ENCODE data around the gene AGBL4.

The AGBL4 gene

DNA sequence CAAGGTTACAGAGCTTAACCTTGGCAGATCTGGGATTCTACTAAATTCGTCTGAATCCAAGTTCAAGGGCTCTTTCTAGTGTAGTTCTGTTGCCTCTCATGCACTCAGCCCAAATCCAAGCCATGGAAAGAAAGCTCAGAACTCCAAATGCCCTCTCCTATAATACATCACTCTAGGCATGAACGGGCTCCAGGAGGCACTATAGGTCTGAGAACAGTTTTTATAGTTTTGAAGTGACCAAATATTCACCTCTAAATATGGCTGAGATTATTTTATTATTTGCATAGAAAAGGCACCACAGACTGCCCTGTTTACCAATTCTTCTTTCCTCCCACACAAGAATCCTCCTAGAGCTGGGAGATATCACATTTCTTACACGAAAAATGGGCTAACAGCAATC is 919.2 kb downstream of the AGBL4 start:
- no peaks in the 10 kb centered on the region for H3K36me3 Mint-ChIP-seq (ENCODE audit: low read depth)
- H3K4me3 Mint-ChIP-seq: no peak overlapping the region

DNA sequence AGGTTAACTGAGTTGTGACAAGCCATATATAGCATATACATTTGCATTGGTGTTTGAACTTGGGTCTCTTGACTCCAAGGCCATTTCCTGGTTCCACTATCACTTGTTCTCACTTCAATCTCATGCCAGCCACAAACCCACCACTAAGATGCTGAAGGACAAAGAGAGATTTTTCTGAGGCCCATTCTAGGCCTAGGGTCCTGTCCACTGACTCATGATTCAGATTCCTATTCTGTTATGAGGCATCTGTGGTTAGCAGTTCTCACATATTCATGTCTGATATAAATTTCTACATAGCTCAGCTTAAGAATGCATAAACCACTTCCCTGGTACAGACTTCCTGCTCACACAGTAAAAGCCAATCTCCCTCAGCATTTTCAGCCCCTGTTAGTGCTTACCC is 921.0 kb downstream of the AGBL4 start:
- Mint-ChIP-seq H3K27ac (no peak overlapping the region), H3K36me3 (ENCODE audit: low read depth) (no peaks in the 10 kb centered on the region), H3K4me1 (ENCODE audit: low read depth) (no peaks in the 10 kb centered on the region), H3K27me3 (ENCODE audit: low read depth) (no peaks in the 10 kb centered on the region), H3K9me3 (no peaks in the 10 kb centered on the region), H3K4me3 (no peak overlapping the region)
- DNase-seq (ENCODE audit: low spot score): no peak

More for the DNA sequence above, 919.2 kb downstream of the AGBL4 start:
- H3K27me3 Mint-ChIP-seq (ENCODE audit: low read depth): no peaks in the 10 kb centered on the region
- H3K4me1 Mint-ChIP-seq (ENCODE audit: low read depth): no peaks in the 10 kb centered on the region
- H3K27ac Mint-ChIP-seq: no peak overlapping the region
- no peak for DNase-seq (ENCODE audit: low spot score)
- no peaks in the 10 kb centered on the region for H3K9me3 Mint-ChIP-seq

DNA sequence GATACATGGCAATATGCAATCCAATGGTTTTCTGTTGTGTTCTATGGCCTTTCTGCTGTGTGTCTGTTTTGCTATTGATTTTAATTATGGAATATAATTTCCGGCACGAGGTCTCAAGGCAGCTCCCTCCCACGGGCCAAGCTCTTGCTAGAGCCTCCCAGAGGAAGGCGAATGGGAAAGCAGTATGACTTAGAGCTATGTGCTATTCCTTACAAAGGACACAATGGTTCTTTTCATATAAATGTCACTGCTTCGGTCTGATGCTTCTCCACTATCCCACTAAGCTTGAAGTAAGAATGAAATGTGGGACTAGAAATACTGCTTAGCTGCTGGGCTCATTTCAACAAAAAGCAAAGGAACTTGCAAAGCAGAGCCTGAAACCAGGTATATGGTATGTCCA is 924.9 kb downstream of the AGBL4 start:
- DNase-seq (ENCODE audit: low spot score): no peak
- Mint-ChIP-seq H3K4me3 (no peak overlapping the region), H3K4me1 (ENCODE audit: low read depth) (no peaks in the 10 kb centered on the region), H3K27me3 (ENCODE audit: low read depth) (no peaks in the 10 kb centered on the region), H3K36me3 (ENCODE audit: low read depth) (no peaks in the 10 kb centered on the region), H3K27ac (no peak overlapping the region), H3K9me3 (no peaks in the 10 kb centered on the region)

DNA sequence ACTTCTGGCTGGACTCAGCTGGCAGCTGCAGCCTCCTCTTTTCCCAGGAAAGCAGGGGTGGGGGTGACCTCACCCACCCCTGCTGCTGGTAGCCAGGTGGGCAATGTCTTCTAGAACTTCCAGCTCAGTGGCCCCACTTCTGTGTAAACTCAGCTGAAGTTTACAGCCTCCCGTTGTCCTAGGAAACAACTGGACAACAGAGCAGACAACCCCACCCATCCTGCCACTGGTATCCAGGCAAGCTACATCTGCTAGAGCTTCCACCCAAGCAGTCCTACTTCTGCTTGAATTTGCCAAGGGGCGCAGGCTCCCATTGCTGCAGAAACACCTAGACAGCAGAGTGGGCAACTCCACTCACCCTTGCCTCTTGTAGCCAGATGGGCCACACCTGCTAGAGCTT is 937.4 kb downstream of the AGBL4 start:
- no peaks in the 10 kb centered on the region for H3K27me3 Mint-ChIP-seq (ENCODE audit: low read depth)
- no peak overlapping the region for H3K4me3 Mint-ChIP-seq
- no peaks in the 10 kb centered on the region for H3K36me3 Mint-ChIP-seq (ENCODE audit: low read depth)
- DNase-seq (ENCODE audit: low spot score): no peak
- no peak overlapping the region for H3K27ac Mint-ChIP-seq
- peaks cover 17% of the 10 kb centered on the region for H3K9me3 Mint-ChIP-seq
- no peaks in the 10 kb centered on the region for H3K4me1 Mint-ChIP-seq (ENCODE audit: low read depth)

DNA sequence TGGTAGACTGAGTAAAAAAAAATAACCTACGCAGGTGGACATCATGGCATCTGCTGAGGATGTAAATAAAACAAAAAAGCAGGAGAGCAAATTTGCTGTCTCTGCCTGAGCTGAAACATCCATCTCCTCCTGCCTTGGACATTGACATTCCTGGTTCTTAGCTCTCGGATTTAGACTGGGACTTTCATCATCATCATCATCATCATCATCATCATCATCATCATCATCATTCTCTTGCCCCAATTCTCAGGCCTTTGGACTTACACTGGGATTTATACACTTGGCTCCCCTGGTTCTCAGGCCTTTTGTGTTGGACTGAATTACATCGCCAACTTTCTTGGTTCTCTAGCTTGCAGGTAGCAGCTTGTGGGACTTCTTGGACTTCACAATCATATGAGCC is 938.7 kb downstream of the AGBL4 start:
- no peak overlapping the region for H3K4me3 Mint-ChIP-seq
- H3K4me1 Mint-ChIP-seq (ENCODE audit: low read depth): no peaks in the 10 kb centered on the region
- no peak overlapping the region for H3K27ac Mint-ChIP-seq
- no peaks in the 10 kb centered on the region for H3K27me3 Mint-ChIP-seq (ENCODE audit: low read depth)
- no peak for DNase-seq (ENCODE audit: low spot score)
- no peaks in the 10 kb centered on the region for H3K36me3 Mint-ChIP-seq (ENCODE audit: low read depth)
- H3K9me3 Mint-ChIP-seq: peaks cover 17% of the 10 kb centered on the region

DNA sequence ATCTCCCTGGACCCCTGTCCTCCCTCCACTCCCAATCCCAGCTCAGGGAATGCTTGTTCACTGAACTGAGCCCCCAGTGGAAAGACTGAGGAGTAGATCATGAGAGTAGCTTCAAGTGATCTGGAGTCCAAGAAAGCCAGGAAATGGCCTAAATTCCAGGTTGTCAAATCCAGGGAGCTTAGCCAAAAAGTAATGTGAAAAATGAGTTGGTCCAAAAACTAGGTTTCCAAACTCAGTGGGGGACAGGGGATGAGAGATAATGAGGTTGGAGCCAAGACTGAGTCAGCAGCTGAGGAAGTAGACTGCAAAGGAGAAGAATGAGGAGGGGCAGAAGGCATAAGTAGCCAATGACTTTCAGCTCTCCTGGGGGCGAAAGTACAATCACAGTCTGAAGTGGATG is 963.0 kb downstream of the AGBL4 start:
- H3K4me3 Mint-ChIP-seq: no peak overlapping the region
- H3K27ac Mint-ChIP-seq: no peak overlapping the region
- DNase-seq (ENCODE audit: low spot score): no peak
- H3K27me3 Mint-ChIP-seq (ENCODE audit: low read depth): no peaks in the 10 kb centered on the region
- no peaks in the 10 kb centered on the region for H3K4me1 Mint-ChIP-seq (ENCODE audit: low read depth)
- no peaks in the 10 kb centered on the region for H3K36me3 Mint-ChIP-seq (ENCODE audit: low read depth)
- no peaks in the 10 kb centered on the region for H3K9me3 Mint-ChIP-seq

DNA sequence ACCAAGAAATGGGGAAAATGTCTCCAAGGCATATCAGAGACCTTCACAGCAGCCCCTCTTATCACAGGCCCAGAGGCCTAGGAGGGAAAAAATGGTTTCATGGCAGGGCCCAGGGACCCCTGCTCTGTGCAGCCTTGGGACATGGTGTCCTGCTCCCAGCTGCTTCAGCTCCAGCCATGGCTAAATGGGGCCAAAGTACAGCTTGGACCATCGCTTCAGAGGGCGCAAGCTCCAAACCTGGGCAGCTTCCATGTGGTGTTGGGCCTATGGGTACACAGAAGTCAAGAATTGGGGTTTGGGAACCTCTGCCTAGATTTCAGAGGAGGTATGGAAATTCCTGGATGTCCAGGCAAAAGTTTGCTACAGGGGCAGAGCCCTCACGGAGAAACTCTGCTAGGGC is 964.7 kb downstream of the AGBL4 start:
- Mint-ChIP-seq H3K4me3 (no peak overlapping the region), H3K9me3 (no peaks in the 10 kb centered on the region), H3K27me3 (ENCODE audit: low read depth) (no peaks in the 10 kb centered on the region), H3K27ac (no peak overlapping the region), H3K36me3 (ENCODE audit: low read depth) (no peaks in the 10 kb centered on the region), H3K4me1 (ENCODE audit: low read depth) (no peaks in the 10 kb centered on the region)
- no peak for DNase-seq (ENCODE audit: low spot score)

DNA sequence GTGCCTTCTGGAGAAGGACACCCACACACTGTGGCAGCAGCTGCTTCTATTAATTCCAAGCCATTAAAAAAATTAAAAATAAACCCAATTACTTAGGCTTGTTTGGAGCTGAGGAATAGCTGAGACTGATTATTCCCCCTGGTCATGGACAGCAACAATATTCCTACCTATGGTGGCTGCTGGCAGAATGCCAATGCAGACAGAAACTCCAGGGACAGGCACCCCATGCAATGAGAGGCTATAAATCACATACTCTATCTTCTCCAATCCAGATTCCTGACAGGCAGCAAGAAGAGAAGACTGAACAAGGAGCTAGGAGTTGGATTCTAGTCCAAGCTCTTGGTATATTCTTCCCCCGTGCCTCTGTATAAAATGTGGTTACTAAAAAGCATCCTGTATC is 971.7 kb downstream of the AGBL4 start:
- H3K4me1 Mint-ChIP-seq (ENCODE audit: low read depth): no peaks in the 10 kb centered on the region
- DNase-seq (ENCODE audit: low spot score): no peak
- no peak overlapping the region for H3K4me3 Mint-ChIP-seq
- no peak overlapping the region for H3K27ac Mint-ChIP-seq
- H3K36me3 Mint-ChIP-seq (ENCODE audit: low read depth): no peaks in the 10 kb centered on the region
- H3K27me3 Mint-ChIP-seq (ENCODE audit: low read depth): no peaks in the 10 kb centered on the region
- no peaks in the 10 kb centered on the region for H3K9me3 Mint-ChIP-seq

DNA sequence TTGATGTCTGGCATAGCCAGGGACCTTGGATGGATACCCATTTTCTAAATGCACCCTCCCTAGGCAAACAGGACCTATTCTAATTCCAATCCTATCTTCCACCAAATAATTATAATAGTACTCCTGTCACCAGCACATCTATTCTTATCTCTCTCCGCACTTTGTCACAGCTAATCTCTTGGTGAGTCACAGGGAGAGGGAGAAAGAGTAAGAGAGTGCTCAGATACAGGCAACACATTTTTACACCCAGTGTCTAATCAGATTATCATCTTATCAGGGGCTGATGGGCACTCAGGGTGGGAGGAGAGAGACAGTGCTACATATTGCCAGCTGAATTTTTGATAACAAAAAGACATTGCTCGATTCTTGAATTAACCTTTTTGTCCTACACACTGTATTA is 972.1 kb downstream of the AGBL4 start:
- no peak for DNase-seq (ENCODE audit: low spot score)
- H3K27me3 Mint-ChIP-seq (ENCODE audit: low read depth): no peaks in the 10 kb centered on the region
- H3K4me3 Mint-ChIP-seq: no peak overlapping the region
- no peaks in the 10 kb centered on the region for H3K4me1 Mint-ChIP-seq (ENCODE audit: low read depth)
- no peaks in the 10 kb centered on the region for H3K36me3 Mint-ChIP-seq (ENCODE audit: low read depth)
- no peak overlapping the region for H3K27ac Mint-ChIP-seq
- no peaks in the 10 kb centered on the region for H3K9me3 Mint-ChIP-seq

DNA sequence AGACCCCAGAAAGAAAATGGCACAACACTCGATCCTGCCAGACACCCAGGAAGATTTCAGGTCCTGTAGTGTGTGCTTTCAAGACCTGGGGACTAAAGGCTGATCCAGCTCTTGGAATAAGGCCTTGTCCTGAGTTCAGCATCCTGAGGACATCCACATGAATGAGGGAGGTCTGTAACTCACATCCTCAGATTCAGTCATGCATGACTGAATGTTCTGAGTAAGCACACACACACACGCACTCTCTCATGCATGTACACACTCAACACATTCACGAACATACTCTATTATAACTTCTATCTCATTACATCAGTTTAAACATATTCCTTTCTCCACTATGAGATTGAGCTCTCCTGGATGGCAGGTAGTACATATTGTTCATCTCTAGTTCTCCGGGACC is 973.7 kb downstream of the AGBL4 start:
- Mint-ChIP-seq H3K4me1 (ENCODE audit: low read depth) (no peaks in the 10 kb centered on the region), H3K27ac (no peak overlapping the region), H3K27me3 (ENCODE audit: low read depth) (no peaks in the 10 kb centered on the region), H3K4me3 (no peak overlapping the region), H3K36me3 (ENCODE audit: low read depth) (no peaks in the 10 kb centered on the region), H3K9me3 (no peaks in the 10 kb centered on the region)
- no peak for DNase-seq (ENCODE audit: low spot score)

DNA sequence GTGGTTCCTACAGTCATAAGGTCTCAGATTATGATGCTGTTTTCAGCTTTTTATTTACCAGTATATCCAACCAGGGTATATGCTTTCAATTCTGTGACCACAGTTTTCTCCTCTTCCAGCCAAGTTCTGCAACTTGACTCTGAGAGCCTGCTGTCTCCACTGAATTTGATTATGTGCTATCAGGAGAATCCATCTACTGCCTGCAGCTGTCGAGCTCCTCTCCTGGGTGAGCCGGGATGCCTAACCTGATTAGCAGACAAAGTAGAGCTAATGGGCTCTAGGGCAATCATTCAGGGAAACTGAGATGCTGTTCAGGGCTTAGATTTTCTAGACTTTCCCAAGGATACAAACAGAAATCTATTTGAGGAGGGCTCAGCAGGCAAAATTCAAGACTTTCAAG is 975.6 kb downstream of the AGBL4 start:
- H3K9me3 Mint-ChIP-seq: no peaks in the 10 kb centered on the region
- no peak overlapping the region for H3K27ac Mint-ChIP-seq
- no peaks in the 10 kb centered on the region for H3K4me1 Mint-ChIP-seq (ENCODE audit: low read depth)
- H3K27me3 Mint-ChIP-seq (ENCODE audit: low read depth): no peaks in the 10 kb centered on the region
- no peak overlapping the region for H3K4me3 Mint-ChIP-seq
- no peak for DNase-seq (ENCODE audit: low spot score)
- no peaks in the 10 kb centered on the region for H3K36me3 Mint-ChIP-seq (ENCODE audit: low read depth)

DNA sequence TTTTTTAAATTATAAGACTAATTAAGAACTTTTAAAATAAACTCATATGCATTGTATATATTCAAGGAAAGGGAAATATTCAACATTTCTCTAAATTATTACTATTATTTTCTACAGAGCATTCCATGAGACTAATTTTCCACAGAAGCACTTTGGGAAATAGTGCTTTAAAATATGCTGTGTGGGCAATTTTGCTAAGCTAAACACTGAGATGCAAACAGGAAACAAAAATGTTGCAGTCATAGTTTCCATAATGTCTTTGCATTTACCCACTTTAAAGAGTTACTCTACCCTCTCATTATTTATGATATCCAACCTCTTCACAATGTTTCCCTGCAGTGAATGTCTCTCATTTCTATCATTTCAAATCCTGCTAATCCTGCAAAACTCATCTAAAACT is 977.4 kb downstream of the AGBL4 start:
- DNase-seq (ENCODE audit: low spot score): no peak
- no peaks in the 10 kb centered on the region for H3K9me3 Mint-ChIP-seq
- H3K4me3 Mint-ChIP-seq: no peak overlapping the region
- no peaks in the 10 kb centered on the region for H3K36me3 Mint-ChIP-seq (ENCODE audit: low read depth)
- no peak overlapping the region for H3K27ac Mint-ChIP-seq
- no peaks in the 10 kb centered on the region for H3K27me3 Mint-ChIP-seq (ENCODE audit: low read depth)
- H3K4me1 Mint-ChIP-seq (ENCODE audit: low read depth): no peaks in the 10 kb centered on the region

DNA sequence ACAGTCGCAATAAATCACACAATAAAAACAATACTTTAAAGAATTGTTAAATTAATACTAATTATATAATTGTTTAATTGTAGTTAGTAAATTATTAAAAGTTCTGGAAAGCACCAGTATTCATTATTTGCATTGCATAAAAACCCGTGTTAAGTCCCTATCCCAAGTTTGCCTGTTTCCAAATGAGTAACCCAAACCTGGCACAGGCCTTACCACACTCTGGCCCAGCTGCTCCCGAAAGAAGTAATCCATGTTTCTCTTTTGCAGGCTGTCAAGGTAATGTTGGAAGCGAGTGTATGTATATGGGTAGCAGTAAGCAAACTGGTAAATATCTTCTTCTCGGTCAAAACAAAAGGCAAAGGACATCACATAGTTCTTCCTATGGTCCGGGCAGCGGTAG is 978.4 kb downstream of the AGBL4 start:
- Mint-ChIP-seq H3K9me3 (no peaks in the 10 kb centered on the region), H3K36me3 (ENCODE audit: low read depth) (no peaks in the 10 kb centered on the region), H3K4me3 (no peak overlapping the region), H3K27me3 (ENCODE audit: low read depth) (no peaks in the 10 kb centered on the region), H3K4me1 (ENCODE audit: low read depth) (no peaks in the 10 kb centered on the region), H3K27ac (no peak overlapping the region)
- no peak for DNase-seq (ENCODE audit: low spot score)

DNA sequence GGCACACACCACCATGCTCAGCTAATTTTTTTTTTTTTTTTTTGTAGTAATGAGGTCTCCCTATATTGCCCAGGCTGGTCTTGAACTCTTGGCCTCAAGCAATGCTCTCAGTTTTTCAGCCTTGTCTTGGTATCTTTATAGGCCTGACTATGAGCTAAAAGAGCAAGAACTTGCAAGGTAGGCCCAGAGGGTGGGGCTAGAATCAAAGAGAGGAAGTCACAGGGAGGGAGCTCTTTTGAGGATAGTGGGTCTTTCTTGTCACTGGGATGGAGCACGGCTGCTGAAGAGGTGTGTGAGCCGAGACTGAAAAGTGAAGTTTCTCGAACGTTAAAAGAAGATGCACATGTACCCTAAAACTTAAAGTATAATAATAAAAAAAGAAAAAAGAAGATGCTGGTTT is 987.1 kb downstream of the AGBL4 start:
- no peak for DNase-seq (ENCODE audit: low spot score)
- Mint-ChIP-seq H3K4me3 (no peak overlapping the region), H3K4me1 (ENCODE audit: low read depth) (no peaks in the 10 kb centered on the region), H3K36me3 (ENCODE audit: low read depth) (no peaks in the 10 kb centered on the region), H3K27ac (no peak overlapping the region), H3K9me3 (no peaks in the 10 kb centered on the region), H3K27me3 (ENCODE audit: low read depth) (no peaks in the 10 kb centered on the region)

DNA sequence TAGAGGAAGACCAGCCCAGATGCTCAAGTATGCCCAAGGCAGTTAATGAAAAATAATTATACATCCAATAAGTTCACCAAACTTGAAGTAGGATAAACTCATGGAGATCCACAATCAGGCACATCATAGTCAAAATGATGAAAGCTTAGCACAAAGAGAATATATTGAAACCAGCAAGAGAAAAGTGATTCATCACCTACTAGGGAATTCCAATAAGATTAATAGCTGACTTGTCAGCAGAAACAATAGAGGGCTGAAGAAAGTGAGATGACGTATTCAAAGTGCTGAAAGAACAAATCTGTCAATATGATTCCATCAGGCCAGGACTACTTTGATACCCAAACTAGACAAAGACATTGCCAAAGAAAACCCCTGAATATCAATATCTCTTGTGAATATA is 995.4 kb downstream of the AGBL4 start:
- no peaks in the 10 kb centered on the region for H3K4me1 Mint-ChIP-seq (ENCODE audit: low read depth)
- no peaks in the 10 kb centered on the region for H3K36me3 Mint-ChIP-seq (ENCODE audit: low read depth)
- H3K9me3 Mint-ChIP-seq: peaks cover 3% of the 10 kb centered on the region
- no peaks in the 10 kb centered on the region for H3K27me3 Mint-ChIP-seq (ENCODE audit: low read depth)
- H3K4me3 Mint-ChIP-seq: no peak overlapping the region
- H3K27ac Mint-ChIP-seq: no peak overlapping the region
- no peak for DNase-seq (ENCODE audit: low spot score)
